Measurements from ENCODE around the gene ZNF22. TPM values are rescaled to one million over a fixed set of nuclear protein-coding genes. Genes with fewer than 3 reads are reported as not detected.

Gene ZNF22
- total and polyA plus RNA-seq, 2 of the 4 experiments (the other 2 are of a cell fraction): 10.6 to 12.4 TPM

GRCh38 chr10:44971935-44972757 is 28.6 kb upstream of the ZNF22 start:
- H4K5ac ChIP-seq (ENCODE audit: low read depth, low read length): no peak overlapping the region
- H4K91ac ChIP-seq (ENCODE audit: insufficient read depth, low read depth, low read length): no peak overlapping the region
- no peak overlapping the region for H2BK20ac ChIP-seq (ENCODE audit: low read depth, low read length)
- WGBS, 2 experiments (ENCODE audit: extremely low coverage in 2 of 2, insufficient read length in 1 of 2): no CpG with 5 or more reads among the region's 12 CpGs
- no peak overlapping the region for H3K27ac ChIP-seq (ENCODE audit: insufficient read depth, low read length)
- ChIA-PET POLR2A (ENCODE audit: unreplicated experiment) (no interaction called here), CTCF (no interaction called here)
- no peak overlapping the region for H3K4me2 ChIP-seq (ENCODE audit: low read depth, low read length)
- no peak overlapping the region for H2AK5ac ChIP-seq (ENCODE audit: low read depth, low read length)
- H3K36me3 ChIP-seq (ENCODE audit: control insufficient read depth, insufficient read depth, low read length): peaks cover 18% of the 10 kb centered on the region; the same call in 1 of the 2 replicates
- no peak overlapping the region for H2AFZ ChIP-seq (replicated peaks; ENCODE audit: low read length, poor library complexity)
- no peak overlapping the region for H3K4ac ChIP-seq (ENCODE audit: low read depth, low read length)
- H3K56ac ChIP-seq (ENCODE audit: extremely low read depth, insufficient read depth, low read length): no peak overlapping the region
- H3K27me3 ChIP-seq (ENCODE audit: control insufficient read depth, insufficient read depth, low read length): no peaks in the 10 kb centered on the region
- BruUV-seq (replicated peaks): no TSS peak
- H3K14ac ChIP-seq (replicated peaks; ENCODE audit: low read depth, low read length): no peak overlapping the region
- no peak overlapping the region for H2BK5ac ChIP-seq (ENCODE audit: low read depth, low read length, poor library complexity, severe bottlenecking)
- no peak for DNase-seq
- no peak overlapping the region for H3K23ac ChIP-seq (ENCODE audit: low read depth, low read length)
- in situ Hi-C loops (cut with MboI; ENCODE audit: low sequenced_read_pairs) (no loop called here), intact Hi-C loops (cut with micrococcal nuclease) (no loop called here), dilution Hi-C loops (cut with HindIII; ENCODE audit: low sequenced_read_pairs, unreplicated experiment) (no loop called here)
- ATAC-seq (ENCODE audit: low read depth): no peak
- no peak overlapping the region for H2BK120ac ChIP-seq (ENCODE audit: low read depth, low read length)
- peaks cover 3 to 38% of the 10 kb centered on the region in 2 experiments; a peak in 3 of 4 replicates for H3K79me1 ChIP-seq (ENCODE audit: low read depth in 1 of 2, low read length in 2 of 2)
- peaks cover 14% of the 10 kb centered on the region for H3K9me1 ChIP-seq (ENCODE audit: insufficient read depth, low read length)
- H3K9ac ChIP-seq (ENCODE audit: low read depth, low read length): no peak overlapping the region
- no peak overlapping the region for H3K4me3 ChIP-seq (ENCODE audit: insufficient read depth, low read depth, low read length)
- H3K4me1 ChIP-seq (ENCODE audit: control insufficient read depth, insufficient read depth, low read length): peaks cover 33% of the 10 kb centered on the region
- TF ChIP-seq BHLHE40 (IDR thresholded peaks at IDR 0.05; ENCODE audit: low read depth, low read length) (no peak), NFE2L2 (IDR thresholded peaks at IDR 0.05; ENCODE audit: low read depth, low read length) (no peak), CEBPB (IDR thresholded peaks at IDR 0.05; ENCODE audit: low read depth, low read length) (no peak), CHD1 (IDR thresholded peaks at IDR 0.05; ENCODE audit: low read depth, low read length) (no peak), RAD21 (IDR thresholded peaks at IDR 0.05; ENCODE audit: low read length) (no peak), MXI1 (IDR thresholded peaks at IDR 0.05; ENCODE audit: borderline replicate concordance, low read depth, low read length) (no peak), MAFK (IDR thresholded peaks at IDR 0.05; ENCODE audit: low read depth, low read length) (no peak)
- TF ChIP-seq, protein P1, sequence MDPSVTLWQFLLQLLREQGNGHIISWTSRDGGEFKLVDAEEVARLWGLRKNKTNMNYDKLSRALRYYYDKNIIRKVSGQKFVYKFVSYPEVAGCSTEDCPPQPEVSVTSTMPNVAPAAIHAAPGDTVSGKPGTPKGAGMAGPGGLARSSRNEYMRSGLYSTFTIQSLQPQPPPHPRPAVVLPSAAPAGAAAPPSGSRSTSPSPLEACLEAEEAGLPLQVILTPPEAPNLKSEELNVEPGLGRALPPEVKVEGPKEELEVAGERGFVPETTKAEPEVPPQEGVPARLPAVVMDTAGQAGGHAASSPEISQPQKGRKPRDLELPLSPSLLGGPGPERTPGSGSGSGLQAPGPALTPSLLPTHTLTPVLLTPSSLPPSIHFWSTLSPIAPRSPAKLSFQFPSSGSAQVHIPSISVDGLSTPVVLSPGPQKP (IDR thresholded peaks at IDR 0.05; ENCODE audit: borderline replicate concordance, low read depth, low read length): no peak
- TF ChIP-seq, protein P2, sequence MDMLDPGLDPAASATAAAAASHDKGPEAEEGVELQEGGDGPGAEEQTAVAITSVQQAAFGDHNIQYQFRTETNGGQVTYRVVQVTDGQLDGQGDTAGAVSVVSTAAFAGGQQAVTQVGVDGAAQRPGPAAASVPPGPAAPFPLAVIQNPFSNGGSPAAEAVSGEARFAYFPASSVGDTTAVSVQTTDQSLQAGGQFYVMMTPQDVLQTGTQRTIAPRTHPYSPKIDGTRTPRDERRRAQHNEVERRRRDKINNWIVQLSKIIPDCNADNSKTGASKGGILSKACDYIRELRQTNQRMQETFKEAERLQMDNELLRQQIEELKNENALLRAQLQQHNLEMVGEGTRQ (IDR thresholded peaks at IDR 0.05; ENCODE audit: low read depth, low read length): no peak
- no peak overlapping the region for H4K8ac ChIP-seq (ENCODE audit: low read depth in 2 of 2, low read length in 2 of 2)
- H2BK15ac ChIP-seq (ENCODE audit: low read depth, low read length): no peak overlapping the region
- H2AK9ac ChIP-seq (replicated peaks; ENCODE audit: low read depth, low read length, poor library complexity): no peak overlapping the region
- no peaks in the 10 kb centered on the region; the same call in 1 of the 2 replicates for H4K20me1 ChIP-seq (ENCODE audit: insufficient read depth, low read length)
- no peak overlapping the region for H3K18ac ChIP-seq (ENCODE audit: low read depth, low read length)
- no peaks in the 10 kb centered on the region for H3K9me3 ChIP-seq (ENCODE audit: control insufficient read depth, insufficient read depth, low read length)

All from IMR-90 (cell line).